GM21423 (cell line): ENCODE data around the gene ZNF552.
"Not testable (repeated sequence)": the region's sequence is repeated elsewhere in the genome, so short reads cannot be mapped to it uniquely, and the experiment has no call there.

Source experiments
- ATAC-seq: cut with Tn5 transposase; IDR thresholded peaks from one replicate; pipeline ENCODE4 v1.9.1; 2021; ENCODE audit warnings: mild to moderate bottlenecking, moderate library complexity; ENCODE audit not compliant: unreplicated experiment

ZNF552 gene

DNA sequence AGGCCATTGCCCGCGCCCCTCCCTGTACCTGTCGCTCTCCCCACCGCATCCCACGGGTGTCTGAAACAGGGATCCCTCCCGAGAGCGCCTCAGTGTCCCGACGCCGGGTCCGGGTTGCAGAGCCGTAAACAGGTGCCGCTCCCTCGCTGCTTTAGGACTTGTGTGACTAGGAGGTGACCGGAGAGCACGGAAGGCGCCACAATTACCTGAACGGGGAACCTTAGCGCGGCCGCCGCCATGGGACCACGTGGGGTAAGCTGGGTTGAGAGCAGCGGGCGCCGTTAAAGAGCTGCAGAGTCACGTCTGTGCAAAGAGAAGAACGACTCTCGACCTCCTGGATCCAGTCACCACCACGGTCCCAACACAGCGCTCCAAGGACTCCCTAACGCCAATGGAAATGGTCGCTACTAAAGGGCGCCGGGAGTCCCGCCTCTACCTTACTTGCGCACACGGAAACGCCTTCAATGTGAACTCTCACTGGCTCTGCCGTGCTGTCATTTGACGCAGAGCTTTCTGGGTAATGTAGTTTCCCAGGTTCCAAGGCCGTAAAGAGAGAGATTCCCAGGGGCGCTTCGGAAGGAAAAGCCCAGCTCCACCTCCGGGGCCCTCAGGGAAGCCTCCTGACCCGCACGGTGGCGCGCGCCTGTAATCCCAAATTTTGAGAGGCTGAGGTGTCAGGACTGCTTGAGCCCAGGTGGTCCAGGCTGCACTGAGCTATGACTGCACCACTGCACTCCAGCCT lies at the start of gene ZNF552:
TSS of gene ZNF552 (minus strand) at position 409 of the 742 bp plus-strand sequence. CDS start at position 239, 170 bp downstream.
- peak; percentile 63 for ATAC-seq

DNA sequence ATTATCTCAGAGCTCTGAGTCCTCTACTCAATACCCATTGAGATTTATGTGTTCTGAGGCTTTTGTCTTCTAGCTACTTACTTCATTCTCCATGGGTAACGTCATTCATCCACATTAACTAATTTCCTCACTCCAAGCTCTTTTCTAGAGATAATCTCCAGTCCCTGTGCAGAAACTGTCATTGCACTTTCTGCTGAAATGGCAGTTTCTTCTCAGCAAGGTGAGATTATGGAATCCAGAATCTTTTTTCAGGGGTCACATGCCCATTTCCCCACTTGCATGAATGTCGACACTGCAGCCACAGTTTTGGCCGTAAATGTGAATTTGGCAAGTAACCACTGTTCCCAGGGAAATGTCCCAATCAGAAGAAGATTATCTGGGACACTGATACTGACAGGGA lies 47.6 kb upstream of the ZNF552 start:
- ATAC-seq = not testable (repeated sequence)

DNA sequence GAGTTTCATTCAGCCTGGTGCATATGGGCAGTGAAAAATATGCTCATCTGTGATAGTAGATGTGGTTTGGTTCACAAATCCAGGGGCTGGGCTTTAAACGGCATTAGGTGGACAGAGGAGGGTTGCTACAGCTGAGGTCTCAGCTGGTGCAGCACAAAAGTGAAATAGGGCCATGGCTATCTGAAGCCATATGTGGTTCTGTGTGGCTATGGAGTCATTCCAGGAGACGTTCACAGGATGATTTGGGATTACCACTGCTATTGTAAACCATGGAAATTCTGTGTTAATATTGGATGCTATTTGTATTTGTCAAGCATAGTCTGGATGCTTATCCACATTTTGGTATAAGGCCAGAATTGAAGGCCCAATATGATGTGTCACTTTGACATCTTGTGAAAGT lies 39.4 kb upstream of the ZNF552 start:
- not testable (repeated sequence) for ATAC-seq

DNA sequence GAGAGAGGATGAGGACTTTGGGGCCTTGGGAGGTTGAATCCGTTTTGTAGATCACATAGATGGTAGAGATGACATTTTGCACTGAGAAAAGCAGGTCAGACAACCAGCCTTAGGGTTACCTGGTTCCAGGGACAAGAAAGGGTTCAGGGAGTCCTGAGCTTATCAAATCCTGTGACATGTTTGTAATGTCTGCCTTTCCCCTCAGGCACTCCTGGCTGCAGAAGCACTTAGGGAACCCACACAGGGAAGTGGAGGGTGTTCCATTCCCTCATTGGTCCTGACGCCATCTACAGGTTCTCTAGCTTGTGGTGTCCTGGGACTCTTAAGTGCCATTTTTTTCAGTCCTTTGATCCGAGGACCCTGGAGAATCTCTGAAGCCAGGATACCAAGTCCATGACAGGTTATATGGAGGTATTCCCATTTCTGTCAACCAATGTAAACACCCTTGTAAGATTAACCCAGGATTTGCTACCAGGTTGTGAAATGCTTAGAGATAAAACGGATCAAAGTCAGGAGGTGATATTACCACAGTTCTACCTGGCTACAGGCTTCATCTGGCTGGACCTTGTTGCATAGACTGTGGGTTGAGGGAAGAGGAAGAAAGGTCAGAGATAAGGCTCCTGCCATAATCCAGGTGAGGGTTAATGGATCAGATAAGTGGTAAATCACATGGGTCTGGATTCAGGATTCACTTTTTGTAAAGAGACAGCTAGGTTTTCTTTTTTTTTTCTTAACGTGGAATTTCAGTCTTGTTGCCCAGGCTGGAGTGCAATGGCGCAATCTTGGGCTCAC lies 37.3 kb upstream of the ZNF552 start:
- ATAC-seq = not testable (repeated sequence)

DNA sequence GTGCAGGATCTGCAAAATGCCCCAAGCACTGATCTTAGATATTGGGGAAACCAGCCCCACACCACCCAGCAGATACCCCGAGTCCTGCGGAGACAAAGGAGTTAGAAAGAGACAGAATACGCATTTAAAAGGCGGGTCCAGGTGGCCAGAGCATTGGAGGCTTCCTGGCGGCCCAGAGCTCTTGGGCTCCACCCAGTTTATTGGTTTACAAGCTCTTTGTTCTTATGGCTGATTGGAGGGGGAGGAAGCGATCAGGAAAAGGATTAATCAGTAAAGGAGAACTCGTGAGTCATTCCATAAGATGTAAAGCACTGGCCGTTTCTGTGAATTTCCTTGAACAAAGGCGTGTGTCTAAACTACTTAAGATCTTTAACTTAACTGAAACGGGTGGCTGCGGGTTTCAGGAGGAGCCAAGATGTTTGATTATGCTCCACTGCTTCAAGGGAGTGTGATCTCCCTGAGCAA lies 35.9 kb upstream of the ZNF552 start:
- no peak for ATAC-seq

DNA sequence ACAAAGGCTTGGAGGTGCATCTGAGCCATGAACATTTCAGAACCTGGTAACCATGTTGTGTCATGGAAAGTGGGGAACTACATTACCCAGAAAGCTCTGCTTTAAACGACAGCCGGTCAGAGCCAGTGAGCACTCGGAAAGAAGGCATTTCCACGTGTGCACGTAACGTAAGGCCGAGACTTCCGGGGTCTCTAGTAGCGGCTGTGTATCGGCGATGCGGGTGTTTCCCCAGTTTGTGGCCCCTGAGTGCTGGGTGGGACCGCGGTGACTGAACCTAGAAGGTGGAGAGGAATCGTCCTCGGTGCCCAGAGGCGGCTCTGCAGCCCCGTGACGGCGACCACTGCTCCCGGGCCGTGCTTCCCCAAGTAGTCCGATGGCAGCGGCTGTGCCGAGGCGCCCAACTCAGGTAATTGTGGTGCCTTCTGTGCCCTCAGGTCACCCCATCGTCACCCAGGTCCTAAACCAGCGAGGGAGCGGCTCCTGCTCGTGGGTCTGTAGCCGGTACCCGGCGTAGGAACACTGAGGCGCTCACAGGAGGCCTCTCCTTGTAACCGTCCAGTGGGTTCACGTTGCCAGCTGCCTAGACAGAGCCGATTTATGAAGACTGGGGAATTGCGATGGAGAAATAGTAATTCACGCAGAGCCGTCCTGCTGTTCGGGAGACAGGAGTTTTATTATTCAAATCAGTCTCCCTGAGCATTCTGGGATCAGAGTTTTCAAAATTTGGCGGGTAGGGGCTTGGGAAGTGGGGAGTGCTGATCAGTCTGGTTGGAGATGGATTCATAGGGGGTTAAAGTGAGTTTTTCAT lies 35.2 kb upstream of the ZNF552 start, which contains the start of gene ZNF587:
TSS of gene ZNF587 (plus strand) at position 194 of the 808 bp plus-strand sequence. CDS start at position 374, 180 bp downstream.
- peak; percentile 99 for ATAC-seq

DNA sequence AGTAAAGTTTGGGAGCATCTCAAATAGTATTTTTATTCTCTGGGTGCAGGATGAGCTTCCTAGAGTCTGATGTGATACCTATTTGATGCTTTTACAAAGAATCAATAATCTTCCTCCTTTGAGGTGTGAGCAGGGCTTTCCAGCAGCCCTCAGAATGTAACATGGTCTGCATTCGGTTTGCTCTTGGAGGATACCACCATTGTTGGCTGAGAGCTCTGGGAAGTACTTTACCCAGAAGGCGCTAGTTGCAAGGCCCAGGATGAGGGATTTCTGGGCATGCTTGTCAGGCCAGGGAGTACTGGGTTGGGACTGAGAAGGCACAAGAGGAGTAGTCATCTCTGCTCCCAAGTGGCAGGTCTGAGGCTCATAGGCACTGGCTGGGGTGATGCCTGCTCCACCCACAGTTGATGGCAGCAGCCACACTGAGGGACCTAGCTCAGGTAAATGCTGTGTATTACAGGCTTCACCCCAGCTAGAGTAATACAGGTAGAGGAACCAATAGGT lies 34.5 kb upstream of the ZNF552 start:
- ATAC-seq = peak; percentile 28

DNA sequence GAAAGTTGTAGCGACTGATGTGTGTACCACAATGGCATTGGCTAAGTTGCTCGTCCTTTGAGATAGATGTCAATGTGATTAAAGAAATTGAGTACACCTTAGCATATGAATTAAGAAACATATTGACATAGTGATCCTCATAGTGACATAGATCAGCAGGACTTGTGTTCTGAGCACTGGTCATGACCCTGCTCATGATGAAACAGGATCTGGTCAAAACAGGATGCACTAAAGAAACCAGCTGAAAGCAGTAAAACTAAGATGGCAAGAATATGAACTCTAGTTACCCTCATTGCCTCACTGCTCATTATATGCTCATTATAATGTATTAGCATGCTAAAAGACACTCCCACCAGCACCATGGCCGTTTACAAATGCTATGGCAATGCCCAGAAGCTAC lies 32.5 kb upstream of the ZNF552 start:
- ATAC-seq = not testable (repeated sequence)

DNA sequence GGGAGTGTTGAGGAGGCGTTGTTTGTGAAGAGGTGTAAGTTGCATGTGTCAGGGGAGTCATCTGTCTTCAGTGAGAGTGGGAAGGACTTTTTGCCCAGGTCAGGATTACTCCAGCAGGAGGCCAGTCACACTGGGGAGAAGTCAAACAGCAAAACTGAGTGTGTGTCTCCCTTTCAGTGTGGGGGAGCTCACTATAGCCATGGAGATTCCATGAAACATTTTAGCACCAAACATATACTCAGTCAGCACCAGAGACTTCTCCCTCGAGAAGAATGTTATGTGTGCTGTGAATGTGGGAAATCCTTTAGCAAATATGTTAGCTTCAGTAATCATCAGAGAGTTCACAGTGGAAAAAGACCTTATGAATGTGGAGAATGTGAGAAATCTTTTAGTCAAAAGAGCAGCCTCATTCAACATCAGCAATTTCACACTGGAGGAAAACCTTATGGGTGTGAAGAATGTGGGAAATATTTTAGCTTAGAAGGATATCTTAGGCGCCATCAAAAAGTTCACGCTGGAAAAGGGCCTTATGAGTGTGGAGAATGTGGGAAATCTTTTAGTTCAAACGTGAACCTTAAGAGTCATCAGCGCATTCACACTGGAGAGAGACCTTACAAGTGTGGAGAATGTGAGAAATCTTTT lies 26.5 kb upstream of the ZNF552 start:
- no peak for ATAC-seq

DNA sequence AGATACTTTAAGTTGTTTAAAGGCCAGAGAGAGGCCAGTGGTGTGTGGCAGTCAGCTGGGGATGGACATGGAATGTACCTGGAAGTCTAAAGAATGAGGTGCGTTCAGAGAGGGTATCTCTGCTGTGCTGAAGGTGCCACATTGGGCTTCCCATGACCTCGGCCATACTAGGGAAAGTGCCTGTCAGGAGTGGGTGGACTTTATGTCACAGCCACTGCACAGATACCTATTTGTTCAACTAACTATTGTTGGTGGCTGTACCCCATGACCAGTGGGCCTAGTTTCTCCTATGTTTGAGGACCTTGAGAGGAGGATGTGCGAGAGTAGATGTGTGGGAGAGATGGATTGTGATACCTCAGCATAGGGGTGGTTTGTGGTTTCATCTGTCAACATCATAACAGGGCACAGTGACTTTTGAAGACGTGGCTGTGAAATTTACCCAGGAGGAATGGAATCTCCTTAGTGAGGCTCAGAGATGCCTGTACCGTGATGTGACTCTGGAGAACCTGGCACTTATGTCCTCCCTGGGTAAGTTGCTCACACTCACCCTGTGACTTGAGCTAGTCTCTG lies 24.0 kb upstream of the ZNF552 start:
- ATAC-seq = not testable (repeated sequence)

DNA sequence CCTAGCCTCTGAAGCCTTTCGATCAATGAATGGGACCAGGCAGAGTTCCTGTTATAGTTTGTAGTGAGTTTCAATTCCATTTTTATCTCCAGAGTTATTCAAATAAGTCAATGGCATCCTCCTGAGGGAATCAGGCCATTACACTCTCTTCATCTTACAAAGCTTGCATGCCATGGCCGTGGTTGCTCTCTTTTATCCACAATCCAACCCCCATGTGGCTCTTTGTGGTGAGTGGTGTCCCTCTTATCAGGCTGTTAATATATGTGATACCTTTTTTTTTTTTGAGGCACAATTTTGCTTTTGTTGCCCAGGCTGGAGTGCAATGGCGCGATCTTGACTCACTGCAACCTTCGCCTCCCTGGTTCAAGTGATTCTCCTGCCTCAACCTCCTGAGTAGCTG lies 22.3 kb upstream of the ZNF552 start:
- ATAC-seq = not testable (repeated sequence)

DNA sequence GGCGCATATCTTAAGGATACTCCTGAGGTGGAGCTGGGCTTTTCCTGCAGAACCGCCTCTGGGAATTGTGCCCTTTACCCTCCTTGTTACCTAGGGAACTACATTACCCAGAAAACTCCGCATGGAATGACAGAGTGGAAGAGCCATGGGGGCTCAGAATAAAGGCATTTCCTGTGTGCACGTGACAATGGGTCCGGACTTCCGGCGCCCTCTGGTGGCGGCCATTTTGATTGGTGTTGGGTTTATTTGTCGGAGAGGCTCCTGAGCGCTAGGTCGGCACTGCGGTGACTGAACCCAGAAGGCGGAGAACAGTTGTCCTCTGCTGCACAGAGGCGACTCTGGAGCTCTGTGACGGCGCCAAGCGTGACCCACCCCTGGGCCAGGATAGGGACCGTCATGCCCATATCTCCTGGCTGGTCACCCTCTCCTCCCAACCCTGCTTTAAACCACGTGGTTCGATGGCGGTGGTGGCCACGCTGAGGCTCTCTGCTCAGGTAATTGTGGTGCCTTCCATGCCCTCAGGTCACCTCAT lies 15.4 kb upstream of the ZNF552 start, which contains the start of gene ZNF587B:
TSS of gene ZNF587B (plus strand) at position 229 of the 532 bp plus-strand sequence. CDS start at position 459, 230 bp downstream.
- no peak for ATAC-seq

DNA sequence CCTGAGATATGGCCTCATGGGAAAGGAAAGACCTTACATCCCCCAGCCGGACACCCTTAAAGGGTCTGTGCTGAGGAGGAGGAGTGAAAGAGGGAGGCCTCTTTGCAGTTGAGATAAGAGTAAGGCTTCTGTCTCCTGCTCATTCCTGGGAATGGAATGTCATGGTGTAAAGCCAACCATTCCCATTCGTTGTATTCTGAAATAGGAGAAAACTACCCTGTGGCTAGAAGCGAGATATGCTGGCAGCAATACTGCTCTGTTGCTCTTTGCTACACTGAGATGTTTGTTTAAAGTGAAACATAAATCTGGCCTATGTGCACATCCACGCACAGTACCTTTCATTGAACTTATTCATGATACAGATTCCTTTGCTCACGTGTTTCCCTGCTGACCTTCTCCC lies 14.6 kb upstream of the ZNF552 start:
- no peak for ATAC-seq

DNA sequence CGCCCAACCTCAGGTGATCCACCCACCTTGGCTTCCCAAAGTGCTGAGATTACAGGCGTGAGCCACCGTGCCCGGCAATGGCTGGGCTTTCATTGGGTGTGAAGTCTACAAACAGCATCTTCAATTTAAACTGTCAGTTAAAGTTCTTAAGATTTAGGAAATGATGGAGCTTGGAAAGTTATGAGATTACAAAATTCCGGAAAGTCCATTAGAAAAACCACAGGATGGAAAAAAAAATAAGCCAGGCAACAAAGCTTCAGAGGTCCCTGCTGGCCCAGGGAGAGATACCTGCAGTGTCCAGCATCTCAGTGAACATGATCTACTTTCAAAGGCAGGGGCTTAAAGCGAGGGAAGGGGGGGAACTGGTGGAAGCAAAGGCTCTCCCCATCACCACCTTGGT lies 10.8 kb upstream of the ZNF552 start:
- no peak for ATAC-seq

DNA sequence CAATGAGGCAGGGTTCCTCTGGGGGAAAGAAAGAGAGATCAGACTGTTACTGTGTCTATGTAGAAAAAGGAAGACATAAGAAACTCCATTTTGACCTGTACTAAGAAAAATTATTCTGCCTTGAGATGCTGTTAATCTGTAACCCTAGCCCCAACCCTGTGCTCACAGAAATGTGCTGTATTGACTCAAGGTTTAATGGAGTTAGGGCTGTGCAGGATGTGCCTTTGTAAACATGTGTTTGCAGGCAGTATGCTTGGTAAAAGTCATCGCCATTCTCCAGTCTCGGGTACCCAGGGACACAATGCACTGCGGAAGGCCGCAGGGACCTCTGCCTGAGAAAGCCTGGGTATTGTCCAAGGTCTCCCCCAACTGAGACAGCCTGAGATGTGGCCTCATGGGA lies 8.9 kb upstream of the ZNF552 start:
- not testable (repeated sequence) for ATAC-seq

DNA sequence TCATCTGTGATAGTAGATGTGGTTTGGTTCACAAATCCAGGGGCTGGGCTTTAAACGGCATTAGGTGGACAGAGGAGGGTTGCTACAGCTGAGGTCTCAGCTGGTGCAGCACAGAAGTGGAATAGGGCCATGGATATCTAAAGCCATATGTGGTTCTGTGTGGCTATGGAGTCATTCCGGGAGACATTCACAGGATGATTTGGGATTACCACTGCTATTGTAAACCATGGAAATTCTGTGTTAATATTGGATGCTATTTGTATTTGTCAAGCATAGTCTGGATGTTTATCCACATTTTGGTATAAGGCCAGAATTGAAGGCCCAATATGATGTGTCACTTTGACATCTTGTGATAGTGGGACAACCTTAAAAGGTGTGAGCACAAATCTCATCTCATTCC lies 8.4 kb upstream of the ZNF552 start:
- ATAC-seq = not testable (repeated sequence)

DNA sequence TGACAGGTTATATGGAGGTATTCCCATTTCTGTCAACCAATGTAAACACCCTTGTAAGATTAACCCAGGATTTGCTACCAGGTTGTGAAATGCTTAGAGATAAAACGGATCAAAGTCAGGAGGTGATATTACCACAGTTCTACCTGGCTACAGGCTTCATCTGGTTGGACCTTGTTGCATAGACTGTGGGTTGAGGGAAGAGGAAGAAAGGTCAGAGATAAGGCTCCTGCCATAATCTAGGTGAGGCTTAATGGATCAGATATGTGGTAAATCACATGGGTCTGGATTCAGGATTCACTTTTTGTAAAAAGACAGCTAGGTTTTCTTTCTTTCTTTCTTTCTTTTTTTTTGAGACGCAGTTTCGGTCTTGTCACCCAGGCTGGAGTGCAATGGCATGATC lies 6.8 kb upstream of the ZNF552 start:
- not testable (repeated sequence) for ATAC-seq

DNA sequence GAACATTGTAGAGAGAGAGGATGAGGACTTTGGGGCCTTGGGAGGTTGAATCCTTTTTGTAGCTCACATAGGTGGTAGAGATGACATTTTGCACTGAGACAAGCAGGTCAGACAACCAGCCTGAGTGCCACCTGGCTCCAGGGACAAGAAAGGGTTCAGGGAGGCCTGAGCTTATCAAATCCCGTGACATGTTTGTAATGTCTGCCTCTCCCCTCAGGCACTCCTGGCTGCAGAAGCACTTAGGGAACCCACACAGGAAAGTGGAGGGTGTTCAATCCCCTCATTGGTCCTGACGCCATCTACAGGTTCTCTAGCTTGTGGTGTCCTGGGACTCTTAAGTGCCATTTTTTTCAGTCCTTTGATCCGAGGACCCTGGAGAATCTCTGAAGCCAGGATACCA lies 6.4 kb upstream of the ZNF552 start:
- not testable (repeated sequence) for ATAC-seq

DNA sequence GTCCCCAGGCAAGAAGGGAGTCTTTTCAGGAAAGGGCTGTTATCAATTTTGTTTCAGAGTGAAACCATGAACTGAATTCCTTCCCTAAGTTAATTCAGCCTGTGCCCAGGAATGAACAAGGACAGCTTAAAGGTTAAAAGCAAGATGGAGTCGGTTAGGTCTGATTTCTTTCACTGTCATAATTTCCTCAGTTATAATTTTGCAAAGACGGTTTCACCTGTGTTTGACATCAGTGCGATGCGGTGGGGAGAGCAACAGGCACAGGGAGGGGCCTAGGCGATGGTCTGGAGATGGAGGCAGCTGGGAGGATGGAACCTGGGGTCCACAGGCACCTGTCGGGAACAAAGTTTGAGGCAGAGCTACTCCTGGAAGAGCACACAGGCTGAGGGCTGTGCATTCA lies 5.9 kb upstream of the ZNF552 start:
- no peak for ATAC-seq
